ENCODE results near the gene WDR45B.

GRCh38 chr17:82567286-82567685 is 81.0 kb downstream of the WDR45B start:
- TF ChIP-seq CTCF (IDR thresholded peaks at IDR 0.05; ENCODE audit: poor library complexity, severe bottlenecking) (no peak), POLR2AphosphoS5 (IDR thresholded peaks at IDR 0.05) (no peak), REST (IDR thresholded peaks at IDR 0.05; ENCODE audit: borderline replicate concordance) (no peak)
